22Rv1 (cell line): ENCODE results near the gene FHIT.

Source experiments
- H3K27ac ChIP-seq: fragments of 450-650 bp; 2 replicates; pipeline ENCODE4 v1.5.1; 2017
- ZFX ChIP-seq: fragments of 450-650 bp; IDR thresholded peaks from 2 replicates; pipeline ENCODE4 v1.6.1; 2017; ENCODE audit warnings: antibody characterized with exemption, borderline replicate concordance
- TF ChIP-seq, protein P1 (sequence below): fragments of 450-650 bp; IDR thresholded peaks from 2 replicates; pipeline ENCODE4 v1.5.1; 2017; ENCODE audit warnings: mild to moderate bottlenecking

FHIT gene

GRCh38 chr3:59816312-59816711, 1434.9 kb downstream of the FHIT start:
- H3K27ac ChIP-seq, result no peak overlapping the region
- no peak for TF ChIP-seq ZFX
- TF ChIP-seq, protein P1, sequence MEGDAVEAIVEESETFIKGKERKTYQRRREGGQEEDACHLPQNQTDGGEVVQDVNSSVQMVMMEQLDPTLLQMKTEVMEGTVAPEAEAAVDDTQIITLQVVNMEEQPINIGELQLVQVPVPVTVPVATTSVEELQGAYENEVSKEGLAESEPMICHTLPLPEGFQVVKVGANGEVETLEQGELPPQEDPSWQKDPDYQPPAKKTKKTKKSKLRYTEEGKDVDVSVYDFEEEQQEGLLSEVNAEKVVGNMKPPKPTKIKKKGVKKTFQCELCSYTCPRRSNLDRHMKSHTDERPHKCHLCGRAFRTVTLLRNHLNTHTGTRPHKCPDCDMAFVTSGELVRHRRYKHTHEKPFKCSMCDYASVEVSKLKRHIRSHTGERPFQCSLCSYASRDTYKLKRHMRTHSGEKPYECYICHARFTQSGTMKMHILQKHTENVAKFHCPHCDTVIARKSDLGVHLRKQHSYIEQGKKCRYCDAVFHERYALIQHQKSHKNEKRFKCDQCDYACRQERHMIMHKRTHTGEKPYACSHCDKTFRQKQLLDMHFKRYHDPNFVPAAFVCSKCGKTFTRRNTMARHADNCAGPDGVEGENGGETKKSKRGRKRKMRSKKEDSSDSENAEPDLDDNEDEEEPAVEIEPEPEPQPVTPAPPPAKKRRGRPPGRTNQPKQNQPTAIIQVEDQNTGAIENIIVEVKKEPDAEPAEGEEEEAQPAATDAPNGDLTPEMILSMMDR, result no peak

GRCh38 chr3:59813148-59813538, 1438.1 kb downstream of the FHIT start:
- TF ChIP-seq ZFX, result no peak
- TF ChIP-seq, protein P1, result no peak
- H3K27ac ChIP-seq, result no peak overlapping the region

- no peak overlapping the region for H3K27ac ChIP-seq
- TF ChIP-seq ZFX, result no peak
- TF ChIP-seq, protein P1, result no peak
These were observed 1438.8 kb downstream of the FHIT start for GRCh38 chr3:59812237-59813147.

- TF ChIP-seq, protein P1, result no peak
- TF ChIP-seq ZFX, result no peak
These were observed 1440.1 kb downstream of the FHIT start for GRCh38 chr3:59811160-59811559.

GRCh38 chr3:59810606-59811005, 1440.6 kb downstream of the FHIT start:
- TF ChIP-seq, protein P1, result no peak
- TF ChIP-seq ZFX, result no peak
- H3K27ac ChIP-seq, result no peak overlapping the region

More at GRCh38 chr3:59811160-59811559, 1440.1 kb downstream of the FHIT start:
- H3K27ac ChIP-seq, result no peak overlapping the region

- H3K27ac ChIP-seq, result no peak overlapping the region
- TF ChIP-seq ZFX, result no peak
- TF ChIP-seq, protein P1, result peak; percentile 16; the same call in 1 of the 2 replicates
These were observed 1441.4 kb downstream of the FHIT start for GRCh38 chr3:59809710-59810444.

DNA sequence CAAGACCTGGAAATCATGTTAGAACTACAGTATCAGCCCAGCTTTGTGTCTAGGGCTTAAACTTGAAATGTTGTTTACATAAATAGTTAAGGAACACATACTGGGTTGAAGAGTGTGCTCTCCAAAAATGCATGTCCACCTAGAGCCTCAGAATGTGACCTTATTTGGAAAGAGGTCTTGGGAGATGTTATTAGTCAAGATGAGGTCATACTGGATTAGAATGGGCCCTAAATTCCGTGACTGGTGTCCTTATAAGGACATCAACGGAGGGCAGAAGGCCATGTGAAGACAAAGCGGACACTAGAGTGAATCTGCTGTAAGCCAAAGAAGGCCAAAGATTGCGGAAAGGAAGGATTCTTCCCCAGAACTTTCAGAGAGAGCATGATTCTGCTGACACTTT, 1442.2 kb downstream of the FHIT start:
- TF ChIP-seq ZFX, result no peak
- TF ChIP-seq, protein P1, result no peak
- H3K27ac ChIP-seq, result no peak overlapping the region
